Stomach (tissue), 4 donors: ENCODE data around the gene TOB2.

Experiments used
- EP300 ChIP-seq: sonication (generic); formaldehyde crosslinking; IDR thresholded peaks from one replicate; pipeline ENCODE4 v1.6.1; 2017; ENCODE audit warnings: antibody characterized with exemption
- POLR2A ChIP-seq, 4 donors: fragments of 450-650 bp; IDR thresholded peaks; one replicate each; pipeline ENCODE4 v1.6.1; 2016; ENCODE audit warnings: antibody characterized with exemption in 4 of 4, control low read depth in 2 of 4, mild to moderate bottlenecking in 1 of 4, moderate library complexity in 1 of 4
- POLR2AphosphoS5 ChIP-seq, 3 donors: sonication (generic); formaldehyde crosslinking; IDR thresholded peaks; one replicate each; pipeline ENCODE4 v1.6.1; 2016; ENCODE audit warnings: antibody characterized with exemption in 3 of 3
- TF ChIP-seq, protein P1 (sequence below), 7 experiments: fragments of 450-650 bp in 4 of 7; fragments of 200-600 bp in 3 of 7; sonication (generic) in 3 of 7; IDR thresholded peaks; one replicate each; pipeline ENCODE4 v1.5.1; 2016 to 2019; ENCODE audit warnings: antibody characterized with exemption in 7 of 7, control low read depth in 2 of 7, mild to moderate bottlenecking in 1 of 7

DNA sequence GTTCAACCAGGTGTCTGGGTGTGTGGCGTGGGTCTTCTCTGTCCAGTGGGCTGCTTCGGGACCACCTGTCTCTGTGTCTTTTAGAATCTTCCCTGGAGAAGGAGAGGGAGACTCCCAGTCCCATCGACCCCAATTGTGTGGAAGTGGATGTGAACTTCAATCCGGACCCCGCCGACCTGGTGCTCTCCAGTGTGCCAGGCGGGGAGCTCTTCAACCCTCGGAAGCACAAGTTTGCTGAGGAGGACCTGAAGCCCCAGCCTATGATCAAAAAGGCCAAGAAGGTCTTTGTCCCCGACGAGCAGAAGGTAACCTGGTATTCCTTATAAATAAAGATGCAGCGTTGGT lies 52.6 kb downstream of the TOB2 start:
- TF ChIP-seq, protein P1, sequence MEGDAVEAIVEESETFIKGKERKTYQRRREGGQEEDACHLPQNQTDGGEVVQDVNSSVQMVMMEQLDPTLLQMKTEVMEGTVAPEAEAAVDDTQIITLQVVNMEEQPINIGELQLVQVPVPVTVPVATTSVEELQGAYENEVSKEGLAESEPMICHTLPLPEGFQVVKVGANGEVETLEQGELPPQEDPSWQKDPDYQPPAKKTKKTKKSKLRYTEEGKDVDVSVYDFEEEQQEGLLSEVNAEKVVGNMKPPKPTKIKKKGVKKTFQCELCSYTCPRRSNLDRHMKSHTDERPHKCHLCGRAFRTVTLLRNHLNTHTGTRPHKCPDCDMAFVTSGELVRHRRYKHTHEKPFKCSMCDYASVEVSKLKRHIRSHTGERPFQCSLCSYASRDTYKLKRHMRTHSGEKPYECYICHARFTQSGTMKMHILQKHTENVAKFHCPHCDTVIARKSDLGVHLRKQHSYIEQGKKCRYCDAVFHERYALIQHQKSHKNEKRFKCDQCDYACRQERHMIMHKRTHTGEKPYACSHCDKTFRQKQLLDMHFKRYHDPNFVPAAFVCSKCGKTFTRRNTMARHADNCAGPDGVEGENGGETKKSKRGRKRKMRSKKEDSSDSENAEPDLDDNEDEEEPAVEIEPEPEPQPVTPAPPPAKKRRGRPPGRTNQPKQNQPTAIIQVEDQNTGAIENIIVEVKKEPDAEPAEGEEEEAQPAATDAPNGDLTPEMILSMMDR (IDR thresholded peaks at IDR 0.05), result no peak
- TF ChIP-seq POLR2A (IDR thresholded peaks at IDR 0.05) (no peak), POLR2AphosphoS5 (IDR thresholded peaks at IDR 0.05) (no peak), EP300 (no peak)
